Spleen (tissue), 11 donors: ENCODE data around the gene KEL. TPM values are rescaled to one million over a fixed set of nuclear protein-coding genes. Genes with fewer than 3 reads are reported as not detected.

ENCODE experiments used
- DNase-seq: peaks from one replicate; pipeline ENCODE4 v3.0.0-alpha.2; 2020
- H3K27ac ChIP-seq, 8 donors: fragments of 200-600 bp; sonication (generic) in 7 of 8; 1 replicate in 4 of 8; 2 replicates in 4 of 8; pipeline versions ENCODE4 v1.5.0 to v1.8.0; 2016 to 2021; ENCODE audit warnings: inconsistent platforms in 4 of 8, mild to moderate bottlenecking in 4 of 8, moderate library complexity in 1 of 8
- H3K27me3 ChIP-seq, 7 donors: fragments of 200-600 bp; sonication (generic) in 6 of 7; replicated peaks in 1 of 7; 1 replicate in 4 of 7; 2 replicates in 3 of 7; pipeline versions ENCODE4 v1.5.0 to v1.8.0; 2016 to 2021; ENCODE audit warnings: inconsistent platforms in 3 of 7, mild to moderate bottlenecking in 1 of 7
- H3K36me3 ChIP-seq, 6 donors: fragments of 200-600 bp; sonication (generic) in 5 of 6; 1 replicate in 4 of 6; 2 replicates in 2 of 6; pipeline versions ENCODE4 v1.5.0 to v1.8.0; 2016 to 2021; ENCODE audit warnings: inconsistent platforms in 2 of 6
- H3K4me1 ChIP-seq, 6 donors: fragments of 200-600 bp; sonication (generic) in 5 of 6; 1 replicate in 3 of 6; 2 replicates in 3 of 6; pipeline versions ENCODE4 v1.5.0 to v1.8.0; 2016 to 2021; ENCODE audit warnings: inconsistent platforms in 3 of 6
- H3K4me3 ChIP-seq, 8 donors: fragments of 200-600 bp; sonication (generic) in 7 of 8; 1 replicate in 4 of 8; 2 replicates in 4 of 8; pipeline versions ENCODE4 v1.5.0 to v1.8.0; 2016 to 2021; ENCODE audit warnings: inconsistent platforms in 4 of 8, mild to moderate bottlenecking in 4 of 8, moderate library complexity in 2 of 8
- H3K9me3 ChIP-seq, 8 donors: fragments of 200-600 bp; sonication (generic) in 7 of 8; 1 replicate in 4 of 8; 2 replicates in 4 of 8; pipeline versions ENCODE4 v1.5.0 to v1.8.0; 2016 to 2021; ENCODE audit warnings: inconsistent platforms in 4 of 8
- POLR2A ChIP-seq, 3 donors: fragments of 450-650 bp; IDR thresholded peaks; one replicate each; pipeline ENCODE4 v1.5.1; 2017; ENCODE audit warnings: antibody characterized with exemption in 3 of 3, mild to moderate bottlenecking in 1 of 3
- POLR2AphosphoS5 ChIP-seq, 3 donors: sonication (generic); formaldehyde crosslinking; IDR thresholded peaks; one replicate each; pipeline ENCODE4 v1.5.1; 2017; ENCODE audit warnings: antibody characterized with exemption in 3 of 3
- WGBS, 5 donors: extraction: QIAGEN DNeasy Blood & Tissue Kit in 3 of 5; methylation state at CpG; one replicate each; pipeline versions ENCODE4 v1.1.5 to v1.1.7; 2013 to 2018; 5-methylcytosine and 5-hydroxymethylcytosine counted together
- intact Hi-C: fragments of 100-400 bp; cut with DNase I; formaldehyde crosslinking; loops from one replicate; pipeline ENCODE4 v1.15.0; 2023; ENCODE audit warnings: low total_unique reads
- polyA plus RNA-seq, 3 donors: library from polyadenylated mRNA; stranded (reverse); fragments of 200-250 nt; gene quantifications; one replicate each; pipeline ENCODE4 v1.2.1, GENCODE V29; 2013
- total RNA-seq, 7 donors: library from RNA; depleted of rRNA in 3 of 7; stranded (reverse); fragments of >200 nt in 3 of 7; fragmentation: NEBNext Ultra II Directional in 4 of 7; extraction: Animal tissue kit (Norgen Biotek cat#: 25700) in 4 of 7; gene quantifications; one replicate each; pipeline versions ENCODE4 v1.1.0 to v1.2.1, GENCODE V29; 2016 to 2021
- TF ChIP-seq, protein P1 (sequence below), 11 experiments: fragments of 200-600 bp in 7 of 11; fragments of 450-650 bp in 4 of 11; sonication (generic) in 4 of 11; IDR thresholded peaks in 8 of 11; conservative IDR thresholded peaks in 3 of 11; 1 replicate in 7 of 11; 2 replicates in 4 of 11; pipeline versions ENCODE4 v1.4.0 to v1.8.0; 2016 to 2021; ENCODE audit warnings: antibody characterized with exemption in 11 of 11, inconsistent platforms in 4 of 11, mild to moderate bottlenecking in 1 of 11
- donor health status: healthy with polysubstance abuse.
- donor health status: DM: no; HTN: no; CAD: no; lungs with moderate emphysema.
- donor health status: DM: no; HTN: no; CAD: no.
- donor health status: Bipolar disorder and iron deficiency.
- donor health status: healthy.
- donor health status: DM: no; HTN: no; CAD: no.
- donor health status: DM: yes; HTN: yes; CAD: no.

KEL gene
- total and polyA plus RNA-seq, 10 donors = 3.3 to 27.4 (median 5.6) TPM

DNA sequence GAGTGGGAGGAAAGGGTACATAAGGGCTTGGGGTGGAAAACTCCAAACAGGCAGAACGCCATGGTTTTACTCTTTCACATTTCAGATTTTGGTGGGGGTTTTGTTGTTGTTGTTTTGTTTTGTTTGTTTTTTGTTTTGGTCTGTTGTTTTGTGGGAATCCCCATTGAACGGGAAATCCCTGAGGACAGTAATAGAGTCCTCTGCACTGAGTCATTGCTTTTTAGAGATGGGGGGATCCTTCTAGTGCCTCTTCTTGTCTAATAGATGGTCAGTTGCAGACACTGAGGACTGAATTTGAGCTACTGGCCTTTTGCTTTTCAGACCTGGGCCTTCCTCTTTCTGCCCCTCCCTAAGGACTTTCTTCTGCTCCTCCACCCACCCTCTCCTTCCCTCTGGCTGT lies 48.6 kb downstream of the KEL start:
- no peak overlapping the region for H3K4me3 ChIP-seq
- H3K36me3 ChIP-seq = no peaks in the 10 kb centered on the region
- no peak for DNase-seq
- peaks cover 0 to 18% (median 0%) of the 10 kb centered on the region in 6 donors for H3K4me1 ChIP-seq
- no peak for TF ChIP-seq POLR2AphosphoS5 (IDR thresholded peaks at IDR 0.05)
- TF ChIP-seq, protein P1, sequence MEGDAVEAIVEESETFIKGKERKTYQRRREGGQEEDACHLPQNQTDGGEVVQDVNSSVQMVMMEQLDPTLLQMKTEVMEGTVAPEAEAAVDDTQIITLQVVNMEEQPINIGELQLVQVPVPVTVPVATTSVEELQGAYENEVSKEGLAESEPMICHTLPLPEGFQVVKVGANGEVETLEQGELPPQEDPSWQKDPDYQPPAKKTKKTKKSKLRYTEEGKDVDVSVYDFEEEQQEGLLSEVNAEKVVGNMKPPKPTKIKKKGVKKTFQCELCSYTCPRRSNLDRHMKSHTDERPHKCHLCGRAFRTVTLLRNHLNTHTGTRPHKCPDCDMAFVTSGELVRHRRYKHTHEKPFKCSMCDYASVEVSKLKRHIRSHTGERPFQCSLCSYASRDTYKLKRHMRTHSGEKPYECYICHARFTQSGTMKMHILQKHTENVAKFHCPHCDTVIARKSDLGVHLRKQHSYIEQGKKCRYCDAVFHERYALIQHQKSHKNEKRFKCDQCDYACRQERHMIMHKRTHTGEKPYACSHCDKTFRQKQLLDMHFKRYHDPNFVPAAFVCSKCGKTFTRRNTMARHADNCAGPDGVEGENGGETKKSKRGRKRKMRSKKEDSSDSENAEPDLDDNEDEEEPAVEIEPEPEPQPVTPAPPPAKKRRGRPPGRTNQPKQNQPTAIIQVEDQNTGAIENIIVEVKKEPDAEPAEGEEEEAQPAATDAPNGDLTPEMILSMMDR (IDR thresholded peaks at IDR 0.05 in 8 of 11, conservative IDR thresholded peaks at IDR 0.05 in 3 of 11) = no peak
- TF ChIP-seq POLR2A (IDR thresholded peaks at IDR 0.05) = no peak
- H3K27me3 ChIP-seq = peaks cover 0 to 6% (median 0%) of the 10 kb centered on the region in 7 donors
- H3K9me3 ChIP-seq = no peaks in the 10 kb centered on the region
- no peak overlapping the region for H3K27ac ChIP-seq
- WGBS, 5 donors = 69 to 93% (median 81%) methylated on average over 2 of the region's 2 CpGs
- intact Hi-C loops = no loop called here

DNA sequence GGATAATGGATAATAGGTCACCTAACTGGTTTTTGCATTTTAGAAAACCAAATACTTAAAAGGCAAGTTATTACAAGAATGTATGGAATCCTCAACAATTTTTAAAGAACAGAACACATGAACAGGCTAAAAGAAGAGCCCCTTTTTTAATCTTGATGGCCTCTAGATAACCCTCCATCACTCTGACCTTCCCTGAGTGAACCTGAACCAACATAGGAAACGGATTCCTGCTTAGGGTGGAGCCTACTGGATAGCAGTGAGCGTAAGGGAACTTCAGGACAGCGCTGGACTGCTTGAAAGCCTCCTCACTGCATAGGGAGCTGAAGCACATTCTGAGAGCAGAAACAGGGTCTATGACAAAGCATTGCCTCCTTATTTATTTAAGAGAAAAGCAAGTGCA lies 49.1 kb downstream of the KEL start:
- DNase-seq = no peak

DNA sequence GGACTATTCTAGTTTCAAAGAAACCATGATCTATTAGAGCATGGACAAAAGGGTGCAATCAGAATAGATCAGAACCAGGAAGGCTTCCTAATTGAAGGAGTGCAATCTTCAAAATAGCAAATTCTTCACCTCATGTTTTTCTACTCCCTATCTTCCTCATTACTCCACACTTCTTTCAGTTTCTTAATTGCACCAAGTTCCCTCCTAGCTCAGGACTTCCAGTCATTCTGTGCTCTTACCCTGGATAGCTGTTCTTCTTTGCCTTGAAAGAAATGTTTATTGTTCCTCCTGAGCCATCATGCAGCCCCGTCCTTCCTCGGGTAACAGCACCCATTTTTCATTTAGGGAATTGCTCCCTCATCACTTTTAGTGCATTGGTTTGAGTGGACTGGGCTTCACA lies 51.7 kb downstream of the KEL start:
- H3K4me1 ChIP-seq = peaks cover 0 to 18% (median 0%) of the 10 kb centered on the region in 6 donors
- no peaks in the 10 kb centered on the region for H3K36me3 ChIP-seq
- no peak for DNase-seq
- no peak overlapping the region for H3K4me3 ChIP-seq
- 73 to 86% (median 78%) methylated on average over 2 of the region's 2 CpGs for WGBS, 5 donors
- peaks cover 0 to 10% (median 0%) of the 10 kb centered on the region in 7 donors for H3K27me3 ChIP-seq
- H3K27ac ChIP-seq = peak overlapping the region in 1 of 8 donors; percentile 36
- H3K9me3 ChIP-seq = no peaks in the 10 kb centered on the region
- no peak for TF ChIP-seq POLR2A (IDR thresholded peaks at IDR 0.05)
- no peak for TF ChIP-seq POLR2AphosphoS5 (IDR thresholded peaks at IDR 0.05)
- TF ChIP-seq, protein P1 (IDR thresholded peaks at IDR 0.05 in 8 of 11, conservative IDR thresholded peaks at IDR 0.05 in 3 of 11) = no peak
- intact Hi-C loops = no loop called here

More for the DNA sequence above, 49.1 kb downstream of the KEL start:
- H3K27me3 ChIP-seq = peaks cover 0 to 10% (median 0%) of the 10 kb centered on the region in 7 donors
- no peak for TF ChIP-seq POLR2AphosphoS5 (IDR thresholded peaks at IDR 0.05)
- no peak for TF ChIP-seq POLR2A (IDR thresholded peaks at IDR 0.05)
- TF ChIP-seq, protein P1 (IDR thresholded peaks at IDR 0.05 in 8 of 11, conservative IDR thresholded peaks at IDR 0.05 in 3 of 11) = no peak
- no peak overlapping the region for H3K4me3 ChIP-seq
- no peaks in the 10 kb centered on the region for H3K36me3 ChIP-seq
- H3K9me3 ChIP-seq = no peaks in the 10 kb centered on the region
- no peak overlapping the region for H3K27ac ChIP-seq
- WGBS, 5 donors = 47 to 77% (median 69%) methylated on average over 3 of the region's 3 CpGs
- intact Hi-C loops = no loop called here
- peaks cover 0 to 18% (median 0%) of the 10 kb centered on the region in 6 donors for H3K4me1 ChIP-seq

DNA sequence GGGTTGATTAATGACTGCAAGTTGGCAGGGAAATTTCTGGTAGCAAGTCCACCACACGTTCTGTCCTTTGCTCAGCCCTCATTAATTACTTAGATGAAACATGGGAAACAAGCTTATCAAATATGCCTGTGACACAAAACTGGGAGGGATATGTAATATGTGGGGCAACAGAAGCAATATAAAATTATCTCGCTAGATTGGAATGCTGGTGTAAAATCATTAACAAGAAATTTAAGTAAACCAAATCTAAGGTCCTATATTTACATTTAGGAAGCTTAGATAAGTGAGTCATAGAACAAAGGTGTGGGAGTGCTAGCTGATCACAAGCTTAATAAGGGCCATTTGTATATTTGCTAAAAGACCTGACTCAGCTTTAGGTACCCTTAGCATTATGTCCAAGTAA lies 52.1 kb downstream of the KEL start:
- H3K27ac ChIP-seq = no peak overlapping the region
- WGBS, 5 donors = 63 to 85% (median 77%) methylated on average over 2 of the region's 2 CpGs
- DNase-seq = no peak

More for the DNA sequence above, 52.1 kb downstream of the KEL start:
- Histone ChIP-seq H3K27me3 (peaks cover 0 to 10% (median 0%) of the 10 kb centered on the region in 7 donors), H3K36me3 (no peaks in the 10 kb centered on the region), H3K4me1 (peaks cover 0 to 18% (median 0%) of the 10 kb centered on the region in 6 donors), H3K4me3 (no peak overlapping the region), H3K9me3 (peaks cover 0 to 3% (median 2%) of the 10 kb centered on the region in 8 donors)
- intact Hi-C loops = no loop called here
- TF ChIP-seq POLR2A (IDR thresholded peaks at IDR 0.05) (no peak), POLR2AphosphoS5 (IDR thresholded peaks at IDR 0.05) (no peak)
- TF ChIP-seq, protein P1 (IDR thresholded peaks at IDR 0.05 in 8 of 11, conservative IDR thresholded peaks at IDR 0.05 in 3 of 11) = no peak
